IgD-negative memory B cell (primary cell): ENCODE results near the gene SLAMF8. TPM values are rescaled to one million over a fixed set of nuclear protein-coding genes. Genes with fewer than 3 reads are reported as not detected.

Experiments
- H3K27ac Mint-ChIP-seq, 3 donors: one replicate each; pipeline ENCODE4 v1.8.0; 2020 to 2022; ENCODE audit warnings: mild to moderate bottlenecking in 3 of 3, mixed read lengths in 3 of 3, moderate library complexity in 1 of 3
- H3K27me3 Mint-ChIP-seq: one replicate; pipeline ENCODE4 v1.8.0; 2021; ENCODE audit warnings: mixed read lengths
- H3K36me3 Mint-ChIP-seq: one replicate; pipeline ENCODE4 v1.8.0; 2020; ENCODE audit warnings: mild to moderate bottlenecking, mixed read lengths
- H3K4me1 Mint-ChIP-seq, 3 donors: one replicate each; pipeline ENCODE4 v1.8.0; 2020 to 2022; ENCODE audit warnings: mixed read lengths in 3 of 3, mild to moderate bottlenecking in 1 of 3
- H3K4me3 Mint-ChIP-seq, 4 donors: one replicate each; pipeline ENCODE4 v1.8.0; 2020 to 2022; ENCODE audit warnings: mild to moderate bottlenecking in 4 of 4, mixed read lengths in 4 of 4, moderate library complexity in 3 of 4
- H3K9me3 Mint-ChIP-seq, 3 donors: one replicate each; pipeline ENCODE4 v1.8.0; 2020 to 2021; ENCODE audit warnings: mixed read lengths in 3 of 3, mild to moderate bottlenecking in 1 of 3
- polyA plus RNA-seq: library from polyadenylated mRNA; unstranded; fragments of 300-500 nt; fragmentation: Illumina TruSeq; gene quantifications from one replicate; pipeline ENCODE4 v1.2.3, GENCODE V29; 2021

Gene SLAMF8
- polyA plus RNA-seq, 1 donor from 2014 or later = not detected

DNA sequence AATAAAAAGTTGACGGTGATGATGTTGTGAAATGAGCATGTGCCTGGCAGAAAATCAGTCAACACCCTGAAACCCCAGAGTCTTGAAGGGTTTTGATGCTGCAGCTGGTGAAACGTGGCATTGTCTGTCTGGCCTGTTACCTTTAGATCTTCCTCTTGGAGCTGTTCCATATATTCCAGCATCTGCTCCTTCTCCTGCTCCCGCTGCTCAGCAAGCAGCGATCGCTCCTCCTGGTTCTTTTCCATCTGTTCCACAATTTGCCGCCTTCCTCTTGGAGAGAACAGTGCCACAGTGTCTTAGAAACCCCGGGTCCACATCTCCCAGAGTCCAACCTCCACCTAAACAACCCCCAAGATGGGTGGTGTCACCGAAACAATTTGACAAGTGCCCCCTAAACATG is 57.6 kb downstream of the SLAMF8 start:
- no peak overlapping the region for H3K27ac Mint-ChIP-seq
- peaks cover 2% of the 10 kb centered on the region for H3K36me3 Mint-ChIP-seq
- H3K9me3 Mint-ChIP-seq = no peaks in the 10 kb centered on the region
- peaks cover 4 to 13% (median 12%) of the 10 kb centered on the region in 3 donors for H3K4me1 Mint-ChIP-seq
- no peaks in the 10 kb centered on the region for H3K27me3 Mint-ChIP-seq
- H3K4me3 Mint-ChIP-seq = no peak overlapping the region

Other genes starting within 250 kb of the SLAMF8 start
- not detected for gene APCS, start 239.0 kb upstream of the SLAMF8 start, polyA plus RNA-seq
- not detected for gene CRP, start 112.3 kb upstream of the SLAMF8 start, polyA plus RNA-seq
- 42.3 TPM for gene DUSP23, start 45.9 kb upstream of the SLAMF8 start, polyA plus RNA-seq
- gene FCRL6, start 24.5 kb upstream of the SLAMF8 start, polyA plus RNA-seq = 2.1 TPM
- gene VSIG8, start 35.8 kb downstream of the SLAMF8 start, polyA plus RNA-seq = not detected
- 1.2 TPM for gene CFAP45, start 73.3 kb downstream of the SLAMF8 start, polyA plus RNA-seq
- gene TAGLN2, start 98.6 kb downstream of the SLAMF8 start, polyA plus RNA-seq = 1,399 TPM
- 0.08 TPM for gene IGSF9, start 118.7 kb downstream of the SLAMF8 start, polyA plus RNA-seq
- not detected for gene SLAMF9, start 127.4 kb downstream of the SLAMF8 start, polyA plus RNA-seq
- 1.9 TPM for gene PIGM, start 205.1 kb downstream of the SLAMF8 start, polyA plus RNA-seq
- gene KCNJ10, start 243.3 kb downstream of the SLAMF8 start, polyA plus RNA-seq = not detected